Neural crest cell (in vitro differentiated cells): ENCODE results near the gene NFATC1. TPM values are rescaled to one million over a fixed set of nuclear protein-coding genes. Genes with fewer than 3 reads are reported as not detected.

Source experiments
- DNase-seq: peaks from one replicate; pipeline ENCODE4 v3.0.0; 2021; ENCODE audit warnings: low read depth, mixed read lengths, low spot score
- H3K27ac Mint-ChIP-seq: one replicate; pipeline ENCODE4 v1.8.0; 2021; ENCODE audit warnings: mild to moderate bottlenecking, mixed read lengths; ENCODE audit not compliant: unreplicated experiment
- H3K27me3 Mint-ChIP-seq: 2 replicates; pipeline ENCODE4 v1.8.0; 2021; ENCODE audit warnings: low read depth, mild to moderate bottlenecking, mixed read lengths
- H3K36me3 Mint-ChIP-seq: 2 replicates; pipeline ENCODE4 v1.8.0; 2021; ENCODE audit warnings: low read depth, mild to moderate bottlenecking, mixed read lengths
- H3K4me1 Mint-ChIP-seq: 2 replicates; pipeline ENCODE4 v1.8.0; 2021; ENCODE audit warnings: mixed read lengths
- H3K4me3 Mint-ChIP-seq: one replicate; pipeline ENCODE4 v1.8.0; 2021; ENCODE audit warnings: mild to moderate bottlenecking, mixed read lengths
- H3K9me3 Mint-ChIP-seq: 2 replicates; pipeline ENCODE4 v1.8.0; 2021; ENCODE audit warnings: mixed read lengths
- CTCF ChIP-seq: fragments of 200-600 bp; sonication (generic); conservative IDR thresholded peaks from 2 replicates; pipeline ENCODE4 v1.5.0; 2021; ENCODE audit warnings: antibody characterized with exemption, mild to moderate bottlenecking
- total RNA-seq: library from RNA; stranded (reverse); gene quantifications from 2 replicates; pipeline ENCODE4 v1.2.1, GENCODE V29; 2021

The NFATC1 gene
- total RNA-seq, 1 donor from 2014 or later, result 2.4 TPM

GRCh38 chr18:79397247-79397829, 1.6 kb downstream of the NFATC1 start:
- Mint-ChIP-seq H3K27me3 (peaks cover 67% of the 10 kb centered on the region), H3K4me1 (peaks cover 16% of the 10 kb centered on the region), H3K4me3 (peak overlapping the region; percentile 60), H3K36me3 (no peaks in the 10 kb centered on the region), H3K9me3 (no peaks in the 10 kb centered on the region), H3K27ac (no peak overlapping the region)
- DNase-seq, result no peak
- TF ChIP-seq CTCF, result no peak

- no peak for TF ChIP-seq CTCF
- Mint-ChIP-seq H3K36me3 (no peaks in the 10 kb centered on the region), H3K27me3 (peaks cover 65% of the 10 kb centered on the region), H3K4me3 (peak overlapping the region; percentile 60), H3K27ac (no peak overlapping the region), H3K9me3 (no peaks in the 10 kb centered on the region), H3K4me1 (peaks cover 22% of the 10 kb centered on the region)
- no peak for DNase-seq
Measured at GRCh38 chr18:79397830-79398761, 2.4 kb downstream of the NFATC1 start.

- Mint-ChIP-seq H3K36me3 (no peaks in the 10 kb centered on the region), H3K27ac (no peak overlapping the region), H3K4me1 (peaks cover 30% of the 10 kb centered on the region), H3K27me3 (peaks cover 57% of the 10 kb centered on the region), H3K9me3 (no peaks in the 10 kb centered on the region), H3K4me3 (peak overlapping the region; percentile 60)
- no peak for TF ChIP-seq CTCF
- DNase-seq, result no peak
Measured at GRCh38 chr18:79399275-79400081, 3.7 kb downstream of the NFATC1 start.

DNA sequence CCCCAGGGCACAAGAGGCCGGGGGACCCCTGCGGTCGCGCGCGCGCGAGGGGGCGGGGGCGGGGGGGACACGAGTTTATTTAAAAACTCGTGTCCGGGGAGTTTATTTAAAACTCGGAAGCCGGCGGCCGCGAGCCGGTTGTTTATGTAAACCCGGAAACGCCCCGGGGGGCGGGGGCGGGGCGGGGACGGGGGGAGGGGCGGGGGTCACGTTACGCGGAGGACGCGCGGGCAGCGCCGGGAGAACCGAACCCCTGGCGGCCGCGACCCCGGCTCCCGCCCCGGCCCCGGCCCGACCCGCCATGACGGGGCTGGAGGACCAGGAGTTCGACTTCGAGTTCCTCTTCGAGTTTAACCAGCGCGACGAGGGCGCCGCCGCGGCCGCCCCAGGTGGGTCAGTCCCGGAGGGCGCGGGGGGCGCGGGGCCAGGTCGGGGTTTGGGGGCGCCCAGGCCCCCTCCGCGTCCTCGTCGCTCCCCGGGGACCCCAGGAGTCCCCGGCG, 4.4 kb downstream of the NFATC1 start:
- Mint-ChIP-seq H3K4me3 (no peak overlapping the region), H3K36me3 (no peaks in the 10 kb centered on the region), H3K9me3 (no peaks in the 10 kb centered on the region), H3K4me1 (peaks cover 33% of the 10 kb centered on the region), H3K27me3 (peaks cover 51% of the 10 kb centered on the region), H3K27ac (no peak overlapping the region)
- TF ChIP-seq CTCF, result no peak
- no peak for DNase-seq
